ENCODE results near the gene INTS11.
"Not testable (repeated sequence)": the region's sequence is repeated elsewhere in the genome, so short reads cannot be mapped to it uniquely, and the experiment has no call there.

INTS11 gene

DNA sequence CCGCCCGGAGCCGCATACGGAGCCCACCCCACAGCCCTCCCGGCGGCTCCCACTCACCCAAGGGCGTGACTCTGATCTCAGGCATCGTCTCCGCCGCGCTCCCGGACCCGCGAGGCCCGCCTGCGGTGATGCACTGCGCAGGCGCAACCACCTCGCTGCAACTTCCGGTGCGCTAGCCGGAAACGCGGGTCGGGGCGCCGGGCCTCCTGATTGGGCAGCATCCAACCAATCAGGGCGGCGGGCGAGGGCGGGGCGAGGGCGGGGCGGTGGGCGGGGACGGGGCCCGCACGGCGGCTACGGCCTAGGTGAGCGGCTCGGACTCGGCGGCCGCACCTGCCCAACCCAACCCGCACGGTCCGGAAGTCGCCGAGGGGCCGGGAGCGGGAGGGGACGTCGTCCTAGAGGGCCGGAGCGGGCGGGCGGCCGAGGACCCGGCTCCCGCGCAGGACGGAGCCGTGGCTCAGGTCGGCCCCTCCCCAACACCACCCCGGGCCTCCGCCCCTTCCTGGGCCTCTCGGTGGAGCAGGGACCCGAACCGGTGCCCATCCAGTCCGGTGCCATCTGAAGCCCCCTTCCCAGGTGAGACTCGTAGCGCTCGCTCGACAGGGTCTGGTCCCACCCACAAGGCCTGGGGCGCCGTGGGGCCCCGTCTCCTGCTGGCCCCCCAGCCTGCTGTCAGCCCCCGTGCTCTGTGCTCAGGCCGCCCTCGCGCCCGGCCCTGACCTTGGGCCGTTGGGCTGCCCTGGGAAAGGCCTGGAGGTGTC is at the start of gene INTS11, which contains the start of gene CPTP:
INTS11 (minus strand) TSS at position 137 of the 764 bp plus-strand sequence; CDS start at position 85, 52 bp downstream.
CPTP (plus strand) TSS at position 279 of the 764 bp plus-strand sequence. CDS start 2,109 bp downstream, outside the sequence.
- Histone ChIP-seq H3K9ac (ENCODE audit: low read length in 5 of 5) (peak within 1 kb of the TSS; percentile 16 to 98 (median 88)), H3K27me3 (ENCODE audit: control insufficient read depth in 5 of 5, insufficient read depth in 4 of 5, low read length in 5 of 5) (no peaks in the 10 kb centered on the region), H3K27ac (ENCODE audit: low read depth, low read length) (peak within 1 kb of the TSS; percentile 57), H3K4me3 (ENCODE audit: low read depth in 1 of 5, low read length in 5 of 5) (peak within 1 kb of the TSS; percentile 73 to 86 (median 78)), H3K9me3 (ENCODE audit: control insufficient read depth in 5 of 5, low read length in 5 of 5) (no peaks in the 10 kb centered on the region), H3K36me3 (ENCODE audit: control insufficient read depth in 5 of 5, insufficient read depth in 5 of 5, low read length in 5 of 5) (peaks cover 0 to 47% (median 30%) of the 10 kb centered on the region in 5 donors), H3K4me1 (ENCODE audit: control insufficient read depth in 5 of 5, insufficient read depth in 5 of 5, low read length in 5 of 5) (peaks cover 3 to 52% (median 47%) of the 10 kb centered on the region in 5 donors)

- Histone ChIP-seq H3K4me1 (ENCODE audit: control insufficient read depth in 5 of 5, insufficient read depth in 5 of 5, low read length in 5 of 5) (peaks cover 3 to 41% (median 35%) of the 10 kb centered on the region in 5 donors), H3K27me3 (ENCODE audit: control insufficient read depth in 5 of 5, insufficient read depth in 4 of 5, low read length in 5 of 5) (no peaks in the 10 kb centered on the region), H3K9ac (ENCODE audit: low read length in 5 of 5) (peak overlapping the region in 4 of 5 donors; percentile 96 to 98 (median 97)), H3K27ac (ENCODE audit: low read depth, low read length) (no peak overlapping the region), H3K4me3 (ENCODE audit: low read depth in 1 of 5, low read length in 5 of 5) (peak overlapping the region; percentile 22 to 89 (median 82)), H3K36me3 (ENCODE audit: control insufficient read depth in 5 of 5, insufficient read depth in 5 of 5, low read length in 5 of 5) (peaks cover 0 to 9% (median 8%) of the 10 kb centered on the region in 5 donors), H3K9me3 (ENCODE audit: control insufficient read depth in 5 of 5, low read length in 5 of 5) (no peaks in the 10 kb centered on the region)
Measured at GRCh38 chr1:1373815-1374588, 49.5 kb upstream of the INTS11 start.

GRCh38 chr1:1373051-1373814 is 48.8 kb upstream of the INTS11 start:
- peak overlapping the region in 2 of 5 donors; percentile 14 to 43 for H3K9ac ChIP-seq (ENCODE audit: low read length in 5 of 5)

GRCh38 chr1:1371746-1372711 is 47.6 kb upstream of the INTS11 start:
- H3K9ac ChIP-seq (ENCODE audit: low read length in 5 of 5) = peak overlapping the region in 1 of 5 donors; percentile 30
- H3K36me3 ChIP-seq (ENCODE audit: control insufficient read depth in 5 of 5, insufficient read depth in 5 of 5, low read length in 5 of 5) = peaks cover 0 to 9% (median 8%) of the 10 kb centered on the region in 5 donors
- H3K4me3 ChIP-seq (ENCODE audit: low read depth in 1 of 5, low read length in 5 of 5) = no peak overlapping the region
- peaks cover 0 to 4% (median 0%) of the 10 kb centered on the region in 5 donors for H3K9me3 ChIP-seq (ENCODE audit: control insufficient read depth in 5 of 5, low read length in 5 of 5)
- H3K27ac ChIP-seq (ENCODE audit: low read depth, low read length) = no peak overlapping the region
- H3K27me3 ChIP-seq (ENCODE audit: control insufficient read depth in 5 of 5, insufficient read depth in 4 of 5, low read length in 5 of 5) = no peaks in the 10 kb centered on the region
- H3K4me1 ChIP-seq (ENCODE audit: control insufficient read depth in 5 of 5, insufficient read depth in 5 of 5, low read length in 5 of 5) = peaks cover 3 to 41% (median 35%) of the 10 kb centered on the region in 5 donors

More at GRCh38 chr1:1373051-1373814, 48.8 kb upstream of the INTS11 start:
- Histone ChIP-seq H3K9me3 (ENCODE audit: control insufficient read depth in 5 of 5, low read length in 5 of 5) (no peaks in the 10 kb centered on the region), H3K27ac (ENCODE audit: low read depth, low read length) (no peak overlapping the region), H3K4me1 (ENCODE audit: control insufficient read depth in 5 of 5, insufficient read depth in 5 of 5, low read length in 5 of 5) (peaks cover 3 to 41% (median 35%) of the 10 kb centered on the region in 5 donors), H3K4me3 (ENCODE audit: low read depth in 1 of 5, low read length in 5 of 5) (no peak overlapping the region), H3K36me3 (ENCODE audit: control insufficient read depth in 5 of 5, insufficient read depth in 5 of 5, low read length in 5 of 5) (peaks cover 0 to 9% (median 8%) of the 10 kb centered on the region in 5 donors), H3K27me3 (ENCODE audit: control insufficient read depth in 5 of 5, insufficient read depth in 4 of 5, low read length in 5 of 5) (no peaks in the 10 kb centered on the region)

GRCh38 chr1:1371364-1371745 is 46.9 kb upstream of the INTS11 start:
- Histone ChIP-seq H3K27me3 (ENCODE audit: control insufficient read depth in 5 of 5, insufficient read depth in 4 of 5, low read length in 5 of 5) (no peaks in the 10 kb centered on the region), H3K9me3 (ENCODE audit: control insufficient read depth in 5 of 5, low read length in 5 of 5) (peaks cover 0 to 10% (median 0%) of the 10 kb centered on the region in 5 donors), H3K27ac (ENCODE audit: low read depth, low read length) (no peak overlapping the region), H3K4me3 (ENCODE audit: low read depth in 1 of 5, low read length in 5 of 5) (no peak overlapping the region), H3K4me1 (ENCODE audit: control insufficient read depth in 5 of 5, insufficient read depth in 5 of 5, low read length in 5 of 5) (peaks cover 3 to 41% (median 35%) of the 10 kb centered on the region in 5 donors), H3K36me3 (ENCODE audit: control insufficient read depth in 5 of 5, insufficient read depth in 5 of 5, low read length in 5 of 5) (peaks cover 0 to 9% (median 8%) of the 10 kb centered on the region in 5 donors), H3K9ac (ENCODE audit: low read length in 5 of 5) (peak overlapping the region in 1 of 5 donors; percentile 30)

- Histone ChIP-seq H3K36me3 (ENCODE audit: control insufficient read depth in 5 of 5, insufficient read depth in 5 of 5, low read length in 5 of 5) (peaks cover 0 to 9% (median 8%) of the 10 kb centered on the region in 5 donors), H3K4me1 (ENCODE audit: control insufficient read depth in 5 of 5, insufficient read depth in 5 of 5, low read length in 5 of 5) (peaks cover 3 to 36% (median 30%) of the 10 kb centered on the region in 5 donors), H3K9ac (ENCODE audit: low read length in 5 of 5) (no peak overlapping the region), H3K27me3 (ENCODE audit: control insufficient read depth in 5 of 5, insufficient read depth in 4 of 5, low read length in 5 of 5) (no peaks in the 10 kb centered on the region), H3K9me3 (ENCODE audit: control insufficient read depth in 5 of 5, low read length in 5 of 5) (peaks cover 0 to 10% (median 0%) of the 10 kb centered on the region in 5 donors), H3K4me3 (ENCODE audit: low read depth in 1 of 5, low read length in 5 of 5) (no peak overlapping the region), H3K27ac (ENCODE audit: low read depth, low read length) (no peak overlapping the region)
Measured at GRCh38 chr1:1370771-1371300, 46.4 kb upstream of the INTS11 start.

DNA sequence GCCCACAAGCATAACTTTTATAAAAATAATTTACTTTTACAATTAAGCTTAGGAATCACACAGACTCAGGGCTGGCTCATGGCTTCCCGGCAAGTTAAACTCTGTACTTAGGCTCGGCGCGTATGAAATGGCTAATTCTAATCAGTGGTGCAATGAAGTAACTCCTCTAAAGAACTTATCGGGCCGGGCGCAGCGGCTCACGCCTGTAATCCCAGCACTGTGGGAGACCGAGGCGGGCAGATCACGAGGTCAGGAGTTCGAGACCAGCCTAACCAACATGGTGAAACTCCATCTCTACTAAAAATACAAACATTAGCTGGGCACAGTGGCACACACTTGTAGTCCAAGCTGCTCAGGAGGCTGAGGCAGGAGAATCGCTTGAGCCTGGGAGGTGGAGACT is 45.6 kb upstream of the INTS11 start:
- H3K9ac ChIP-seq (ENCODE audit: low read length in 5 of 5); H3K36me3 ChIP-seq (ENCODE audit: control insufficient read depth in 5 of 5, insufficient read depth in 5 of 5, low read length in 5 of 5); H3K4me3 ChIP-seq (ENCODE audit: low read depth in 1 of 5, low read length in 5 of 5): not testable (repeated sequence)

GRCh38 chr1:1367315-1367714 is 42.9 kb upstream of the INTS11 start:
- Histone ChIP-seq H3K4me3 (ENCODE audit: low read depth in 1 of 5, low read length in 5 of 5) (no peak overlapping the region), H3K36me3 (ENCODE audit: control insufficient read depth in 5 of 5, insufficient read depth in 5 of 5, low read length in 5 of 5) (no peaks in the 10 kb centered on the region), H3K4me1 (ENCODE audit: control insufficient read depth in 5 of 5, insufficient read depth in 5 of 5, low read length in 5 of 5) (peaks cover 0 to 12% (median 11%) of the 10 kb centered on the region in 5 donors), H3K9me3 (ENCODE audit: control insufficient read depth in 5 of 5, low read length in 5 of 5) (peaks cover 0 to 10% (median 0%) of the 10 kb centered on the region in 5 donors), H3K9ac (ENCODE audit: low read length in 5 of 5) (no peak overlapping the region), H3K27me3 (ENCODE audit: control insufficient read depth in 5 of 5, insufficient read depth in 4 of 5, low read length in 5 of 5) (no peaks in the 10 kb centered on the region), H3K27ac (ENCODE audit: low read depth, low read length) (no peak overlapping the region)

More for the DNA sequence above, 45.6 kb upstream of the INTS11 start:
- H3K9me3 ChIP-seq (ENCODE audit: control insufficient read depth in 5 of 5, low read length in 5 of 5); H3K27ac ChIP-seq (ENCODE audit: low read depth, low read length); H3K27me3 ChIP-seq (ENCODE audit: control insufficient read depth in 5 of 5, insufficient read depth in 4 of 5, low read length in 5 of 5): not testable (repeated sequence)
- peaks cover 3 to 33% (median 29%) of the 10 kb centered on the region in 5 donors for H3K4me1 ChIP-seq (ENCODE audit: control insufficient read depth in 5 of 5, insufficient read depth in 5 of 5, low read length in 5 of 5)
